Hematopoietic multipotent progenitor cell treated with erythropoietin and hydrocortisone succinate and interleukin-3 and kit ligand, for 4 days (in vitro differentiated cells): ENCODE data around the gene RNF20.
"Not testable (repeated sequence)": the region's sequence is repeated elsewhere in the genome, so short reads cannot be mapped to it uniquely, and the experiment has no call there.

ENCODE experiments used
- DNase-seq: peaks from one replicate; pipeline ENCODE4 v3.0.0-alpha.2; 2015

Gene RNF20

GRCh38 chr9:101533334-101534204 is at the start of gene RNF20:
RNF20 (plus strand) TSS chr9:101533853; CDS start chr9:101535424, 1,571 bp downstream.
- DNase-seq: peak; percentile 100

- no peak for DNase-seq
Observed at GRCh38 chr9:101484046-101484445, 49.6 kb upstream of the RNF20 start.

GRCh38 chr9:101485924-101486692 is 47.5 kb upstream of the RNF20 start:
- DNase-seq: peak; percentile 82

- peak; percentile 90 for DNase-seq
Observed at GRCh38 chr9:101486693-101487442, 46.8 kb upstream of the RNF20 start.

GRCh38 chr9:101487443-101487840 is 46.2 kb upstream of the RNF20 start:
- DNase-seq: no peak

GRCh38 chr9:101495810-101496209 is 37.8 kb upstream of the RNF20 start:
- no peak for DNase-seq

GRCh38 chr9:101498323-101498722 is 35.3 kb upstream of the RNF20 start:
- no peak for DNase-seq

- DNase-seq: no peak
Observed at GRCh38 chr9:101504188-101504587, 29.5 kb upstream of the RNF20 start.

GRCh38 chr9:101508211-101508610 is 25.4 kb upstream of the RNF20 start:
- no peak for DNase-seq

- DNase-seq: no peak
Observed at GRCh38 chr9:101509572-101509971, 24.1 kb upstream of the RNF20 start.

- DNase-seq: no peak
Observed at GRCh38 chr9:101510459-101510858, 23.2 kb upstream of the RNF20 start.

GRCh38 chr9:101511009-101511408 is 22.6 kb upstream of the RNF20 start:
- DNase-seq: no peak

- no peak for DNase-seq
Observed at GRCh38 chr9:101512116-101512515, 21.5 kb upstream of the RNF20 start.

GRCh38 chr9:101513351-101513750 is 20.3 kb upstream of the RNF20 start:
- DNase-seq: no peak

GRCh38 chr9:101514071-101514470 is 19.6 kb upstream of the RNF20 start:
- no peak for DNase-seq

- DNase-seq: no peak
Observed at GRCh38 chr9:101516655-101517054, 17.0 kb upstream of the RNF20 start.

GRCh38 chr9:101518489-101518888 is 15.2 kb upstream of the RNF20 start:
- not testable (repeated sequence) for DNase-seq

- no peak for DNase-seq
Observed at GRCh38 chr9:101524371-101524770, 9.3 kb upstream of the RNF20 start.

GRCh38 chr9:101527066-101527465 is 6.6 kb upstream of the RNF20 start:
- no peak for DNase-seq

- no peak for DNase-seq
Observed at GRCh38 chr9:101528015-101528414, 5.6 kb upstream of the RNF20 start.

GRCh38 chr9:101530076-101530711 is 3.5 kb upstream of the RNF20 start:
- DNase-seq: peak; percentile 92

GRCh38 chr9:101536351-101536750 is 2.7 kb downstream of the RNF20 start:
- DNase-seq: no peak

- peak; percentile 61 for DNase-seq
Observed at GRCh38 chr9:101536938-101537337, 3.3 kb downstream of the RNF20 start.
